Activated CD8-positive, alpha-beta memory T cell treated with anti-CD3 and anti-CD28 coated beads, Interleukin-2, amount 10 ng/mL, durations not matched to agents 7 days and 5 days (primary cell): ENCODE measurements around the gene ITLN2. TPM values are rescaled to one million over a fixed set of nuclear protein-coding genes. Genes with fewer than 3 reads are reported as not detected.
"Not testable (repeated sequence)": the region's sequence is repeated elsewhere in the genome, so short reads cannot be mapped to it uniquely, and the experiment has no call there.

ENCODE experiments used
- ATAC-seq: fragments of 150-1000 bp; cut with Tn5 transposase; one replicate; pipeline ENCODE4 v1.10.0; 2021; ENCODE audit warnings: moderate library complexity
- CTCF ChIA-PET: fragments of 350-600 bp; sonication (Branson Sonifier 250); formaldehyde crosslinking; loops from one replicate; lab custom pipeline; 2021; ENCODE audit warnings: antibody characterized with exemption; lab: Charles Lee
- DNase-seq: peaks from one replicate; pipeline ENCODE4 v3.0.0-alpha.2; 2020
- H3K27ac Mint-ChIP-seq: one replicate; pipeline ENCODE4 v1.8.0; 2021; ENCODE audit warnings: mild to moderate bottlenecking, mixed read lengths
- H3K27me3 Mint-ChIP-seq: one replicate; pipeline ENCODE4 v1.8.0; 2021; ENCODE audit warnings: mixed read lengths
- H3K36me3 Mint-ChIP-seq: one replicate; pipeline ENCODE4 v1.8.0; 2021; ENCODE audit warnings: mild to moderate bottlenecking, mixed read lengths
- H3K4me1 Mint-ChIP-seq: one replicate; pipeline ENCODE4 v1.8.0; 2021; ENCODE audit warnings: mixed read lengths
- H3K4me3 Mint-ChIP-seq: one replicate; pipeline ENCODE4 v1.8.0; 2021; ENCODE audit warnings: mild to moderate bottlenecking, moderate library complexity, mixed read lengths
- H3K9me3 Mint-ChIP-seq: one replicate; pipeline ENCODE4 v1.8.0; 2022; ENCODE audit warnings: low read depth, mixed read lengths
- total RNA-seq, 2 experiments: library from RNA; stranded (reverse); gene quantifications; one replicate each; pipeline ENCODE4 v1.2.3, GENCODE V29; 2021

The ITLN2 gene
- total RNA-seq, 2 experiments from 2014 or later = not detected

- no peaks in the 10 kb centered on the region for H3K27me3 Mint-ChIP-seq
- no peaks in the 10 kb centered on the region for H3K9me3 Mint-ChIP-seq
- H3K36me3 Mint-ChIP-seq = no peaks in the 10 kb centered on the region
- H3K4me3 Mint-ChIP-seq = no peak overlapping the region
- H3K4me1 Mint-ChIP-seq = peaks cover 4% of the 10 kb centered on the region
- H3K27ac Mint-ChIP-seq = no peak overlapping the region
- DNase-seq (no peak), ATAC-seq (no peak)
- CTCF ChIA-PET = interaction anchor here (1.5 to 8.5 kb wide), 4 partner anchors 107 to 224 kb away, joined by 3 to 270 read pairs (median 120); no protein-coding TSS in a partner anchor
Observed at GRCh38 chr1:160949881-160950280, 4.7 kb downstream of the ITLN2 start.

- not testable (repeated sequence) for DNase-seq, ATAC-seq, H3K36me3 Mint-ChIP-seq, H3K27me3 Mint-ChIP-seq, H3K27ac Mint-ChIP-seq, H3K4me1 Mint-ChIP-seq, H3K4me3 Mint-ChIP-seq, H3K9me3 Mint-ChIP-seq
- CTCF ChIA-PET = interaction anchor here (6.1 to 8.5 kb wide), 3 partner anchors 113 to 223 kb away, joined by 66 to 270 read pairs (median 174); no protein-coding TSS in a partner anchor
Observed at GRCh38 chr1:160949216-160949880, 5.3 kb downstream of the ITLN2 start.

GRCh38 chr1:160947174-160947759, 7.3 kb downstream of the ITLN2 start:
- H3K27me3 Mint-ChIP-seq, H3K36me3 Mint-ChIP-seq, H3K4me1 Mint-ChIP-seq, H3K9me3 Mint-ChIP-seq, H3K27ac Mint-ChIP-seq, ATAC-seq, DNase-seq, CTCF ChIA-PET, H3K4me3 Mint-ChIP-seq: not testable (repeated sequence)

DNA sequence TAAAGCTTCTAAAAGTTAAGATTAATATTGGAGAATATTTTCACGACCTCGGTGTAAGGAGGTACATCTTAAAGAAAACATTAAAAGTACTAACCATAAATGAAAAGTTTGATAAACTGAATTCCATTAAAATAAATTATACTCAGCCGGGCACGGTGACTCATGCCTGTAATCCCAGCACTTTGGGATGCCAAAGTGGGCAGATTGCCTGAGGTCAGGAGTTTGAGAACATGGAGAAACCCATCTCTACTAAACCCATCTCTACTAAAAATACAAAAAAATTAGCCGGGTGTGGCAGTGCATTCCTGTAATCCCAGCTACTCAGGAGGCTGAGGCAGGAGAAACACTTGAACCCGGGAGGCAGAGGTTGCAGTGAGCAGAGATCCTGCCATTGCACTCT, 8.7 kb downstream of the ITLN2 start:
- H3K27ac Mint-ChIP-seq, H3K4me1 Mint-ChIP-seq, H3K9me3 Mint-ChIP-seq, DNase-seq, H3K27me3 Mint-ChIP-seq, H3K36me3 Mint-ChIP-seq, CTCF ChIA-PET, ATAC-seq, H3K4me3 Mint-ChIP-seq: not testable (repeated sequence)

GRCh38 chr1:160945079-160945478, 9.5 kb downstream of the ITLN2 start:
- Mint-ChIP-seq H3K4me3 (no peak overlapping the region), H3K9me3 (no peaks in the 10 kb centered on the region)
- CTCF ChIA-PET = interaction anchor here (1.0 to 1.1 kb wide), 2 partner anchors 9 to 108 kb away, joined by 4 read pairs; partner anchors contain the start of gene ITLN2

DNA sequence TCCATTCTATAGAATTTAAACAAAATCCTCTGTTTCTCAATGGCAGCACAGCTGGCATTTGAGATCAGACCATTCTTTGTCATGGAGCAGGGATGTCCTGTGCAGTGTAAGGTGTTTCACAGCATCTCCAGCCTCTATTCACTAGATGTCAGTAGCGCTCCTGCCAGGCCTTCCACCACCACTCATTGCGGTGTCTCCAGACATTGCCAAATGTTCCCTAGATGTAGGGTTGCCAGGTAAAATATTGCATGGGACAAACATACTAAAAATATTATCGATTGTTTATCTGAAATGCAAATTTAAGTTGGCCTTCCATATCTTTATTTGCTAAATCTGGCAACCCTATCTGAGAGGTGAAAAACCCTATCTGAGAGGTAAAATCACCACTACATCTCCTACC, 11.7 kb downstream of the ITLN2 start:
- H3K27me3 Mint-ChIP-seq = peaks cover 22% of the 10 kb centered on the region
- H3K4me1 Mint-ChIP-seq = no peaks in the 10 kb centered on the region
- H3K27ac Mint-ChIP-seq = no peak overlapping the region
- no peak overlapping the region for H3K4me3 Mint-ChIP-seq
- H3K9me3 Mint-ChIP-seq = no peaks in the 10 kb centered on the region
- DNase-seq (no peak), ATAC-seq (no peak)
- CTCF ChIA-PET = interaction anchor here (1.0 to 1.1 kb wide), 2 partner anchors 44 to 108 kb away, joined by 3 read pairs; no protein-coding TSS in a partner anchor
- H3K36me3 Mint-ChIP-seq = no peaks in the 10 kb centered on the region

More at GRCh38 chr1:160945079-160945478, 9.5 kb downstream of the ITLN2 start:
- ATAC-seq = no peak
- Mint-ChIP-seq H3K27ac (no peak overlapping the region), H3K27me3 (peaks cover 9% of the 10 kb centered on the region), H3K36me3 (no peaks in the 10 kb centered on the region), H3K4me1 (no peaks in the 10 kb centered on the region)
- no peak for DNase-seq

DNA sequence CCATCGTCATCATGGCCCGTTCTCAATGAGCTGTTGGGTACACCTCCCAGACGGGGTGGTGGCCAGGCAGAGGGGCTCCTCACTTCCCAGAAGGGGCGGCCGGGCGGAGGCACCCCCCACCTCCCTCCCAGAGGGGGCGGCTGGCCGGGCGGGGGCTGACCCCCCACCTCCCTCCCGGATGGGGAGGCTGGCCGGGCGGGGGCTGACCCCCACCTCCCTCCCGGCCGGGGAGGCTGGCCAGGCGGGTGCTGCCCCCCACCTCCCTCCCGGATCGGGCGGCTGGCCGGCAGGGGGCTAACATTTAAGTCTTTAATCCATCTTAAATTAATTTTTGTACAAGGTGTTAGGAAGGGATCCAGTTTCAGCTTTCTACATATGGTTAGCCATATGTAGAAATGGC, 17.9 kb downstream of the ITLN2 start:
- H3K4me1 Mint-ChIP-seq, H3K9me3 Mint-ChIP-seq, CTCF ChIA-PET, H3K27ac Mint-ChIP-seq, DNase-seq, H3K36me3 Mint-ChIP-seq, ATAC-seq, H3K4me3 Mint-ChIP-seq: not testable (repeated sequence)
- peaks cover 32% of the 10 kb centered on the region for H3K27me3 Mint-ChIP-seq

- ATAC-seq (no peak), DNase-seq (no peak)
- H3K9me3 Mint-ChIP-seq = no peaks in the 10 kb centered on the region
- no peaks in the 10 kb centered on the region for H3K4me1 Mint-ChIP-seq
- no peak overlapping the region for H3K4me3 Mint-ChIP-seq
- peaks cover 31% of the 10 kb centered on the region for H3K27me3 Mint-ChIP-seq
- CTCF ChIA-PET = interaction anchor here (1.0 kb wide), 1 partner anchor 101 kb away, joined by 3 read pairs; no protein-coding TSS in a partner anchor
- no peaks in the 10 kb centered on the region for H3K36me3 Mint-ChIP-seq
- H3K27ac Mint-ChIP-seq = no peak overlapping the region
Observed at GRCh38 chr1:160935527-160936258, 18.9 kb downstream of the ITLN2 start.

DNA sequence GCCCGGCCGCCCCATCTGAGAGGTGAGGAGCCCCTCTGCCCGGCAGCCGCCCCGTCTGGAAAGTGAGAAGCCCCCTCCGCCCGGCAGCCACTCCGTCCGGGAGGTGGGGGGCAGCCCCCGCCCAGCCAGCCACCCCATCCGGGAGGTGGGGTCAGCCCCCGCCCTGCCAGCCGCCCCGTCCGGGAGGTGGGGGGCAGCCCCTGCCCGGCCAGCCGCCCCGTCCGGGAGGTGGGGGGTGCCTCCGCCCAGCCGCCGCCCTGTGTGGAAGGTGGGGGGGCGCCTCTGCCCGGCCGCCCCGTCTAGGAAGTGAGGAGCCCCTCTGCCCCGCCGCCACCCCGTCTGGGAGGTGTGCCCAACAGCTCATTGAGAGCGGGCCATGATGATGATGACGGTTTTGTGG, 21.3 kb downstream of the ITLN2 start:
- DNase-seq, H3K4me3 Mint-ChIP-seq, H3K36me3 Mint-ChIP-seq, ATAC-seq, CTCF ChIA-PET, H3K27ac Mint-ChIP-seq, H3K4me1 Mint-ChIP-seq, H3K9me3 Mint-ChIP-seq: not testable (repeated sequence)
- H3K27me3 Mint-ChIP-seq = peaks cover 16% of the 10 kb centered on the region

- ATAC-seq = no peak
- DNase-seq = no peak
- H3K27ac Mint-ChIP-seq = no peak overlapping the region
- peaks cover 16% of the 10 kb centered on the region for H3K9me3 Mint-ChIP-seq
- H3K36me3 Mint-ChIP-seq = peaks cover 12% of the 10 kb centered on the region
- CTCF ChIA-PET = interaction anchor here (0.8 to 1.0 kb wide), 2 partner anchors 26 to 28 kb away, joined by 3 read pairs; no protein-coding TSS in a partner anchor
- H3K4me3 Mint-ChIP-seq = no peak overlapping the region
- H3K4me1 Mint-ChIP-seq = no peaks in the 10 kb centered on the region
- H3K27me3 Mint-ChIP-seq = peaks cover 5% of the 10 kb centered on the region
Observed at GRCh38 chr1:160925652-160926244, 28.9 kb downstream of the ITLN2 start.

DNA sequence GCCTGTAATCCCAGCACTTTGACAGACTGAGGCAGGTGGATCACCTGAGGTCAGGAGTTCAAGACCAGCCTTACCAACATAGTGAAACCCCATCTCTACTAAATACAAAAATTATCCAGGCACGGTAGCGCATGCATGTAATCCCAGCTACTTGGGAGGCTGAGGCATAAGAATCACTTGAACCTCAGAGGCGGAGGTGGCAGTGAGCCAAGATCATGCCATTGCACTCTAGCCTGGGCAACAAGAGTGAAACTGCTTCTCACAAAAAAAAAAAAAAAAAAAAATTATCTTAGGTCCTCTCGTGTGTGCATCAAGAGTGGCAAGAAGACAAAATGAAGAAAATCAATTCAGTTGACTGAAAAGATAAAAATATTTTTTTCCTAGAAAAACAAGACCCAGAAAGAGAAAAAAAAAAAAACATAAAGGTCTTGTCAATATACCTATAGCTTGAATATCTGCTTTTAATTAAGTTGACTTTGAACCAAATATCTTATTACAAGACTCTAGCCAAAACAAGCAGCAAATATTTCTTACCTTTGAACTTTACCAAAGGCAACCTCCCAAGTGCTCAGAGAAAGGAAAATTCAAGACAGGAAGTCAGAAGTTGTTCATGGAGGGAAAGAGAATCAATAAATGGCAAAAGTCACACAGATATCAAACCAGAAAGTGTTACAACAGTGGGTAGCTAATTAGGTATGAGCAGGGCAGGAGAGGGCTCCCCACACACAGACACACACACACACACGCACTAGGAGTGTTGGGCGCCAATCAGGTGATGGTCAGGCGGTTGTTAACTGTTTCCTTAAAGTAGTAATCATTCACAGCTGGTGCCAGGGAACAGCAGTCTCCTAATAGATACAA, 29.6 kb downstream of the ITLN2 start:
- Mint-ChIP-seq H3K36me3 (peaks cover 14% of the 10 kb centered on the region), H3K27me3 (peaks cover 7% of the 10 kb centered on the region), H3K4me3 (no peak overlapping the region), H3K4me1 (no peaks in the 10 kb centered on the region), H3K27ac (no peak overlapping the region), H3K9me3 (peaks cover 16% of the 10 kb centered on the region)
- CTCF ChIA-PET = interaction anchor here (0.8 to 1.0 kb wide), 3 partner anchors 27 to 129 kb away, joined by 3 read pairs; partner anchors contain the start of gene LY9
- ATAC-seq = no peak
- DNase-seq = no peak

- no peak overlapping the region for H3K4me3 Mint-ChIP-seq
- H3K9me3 Mint-ChIP-seq = peaks cover 5% of the 10 kb centered on the region
- CTCF ChIA-PET = no interaction called here
- ATAC-seq (no peak), DNase-seq (no peak)
- no peaks in the 10 kb centered on the region for H3K4me1 Mint-ChIP-seq
- no peak overlapping the region for H3K27ac Mint-ChIP-seq
- peaks cover 32% of the 10 kb centered on the region for H3K27me3 Mint-ChIP-seq
- peaks cover 8% of the 10 kb centered on the region for H3K36me3 Mint-ChIP-seq
Observed at GRCh38 chr1:160916666-160917065, 37.9 kb downstream of the ITLN2 start.
